AG04450 (cell line): Measurements from ENCODE around the gene RALGDS. TPM values are rescaled to one million over a fixed set of nuclear protein-coding genes. Genes with fewer than 3 reads are reported as not detected.

ENCODE experiments used
- CTCF ChIA-PET: fragments of 300-600, 350-600 bp; formaldehyde crosslinking; extraction: SDS; loops from one replicate; lab custom pipeline; 2022; ENCODE audit warnings: antibody characterized with exemption, inconsistent platforms; lab: Charles Lee
- POLR2A ChIA-PET: fragments of 350-600 bp; formaldehyde crosslinking; extraction: SDS; loops from one replicate; lab custom pipeline; 2021; ENCODE audit warnings: antibody characterized with exemption, inconsistent platforms; lab: Yijun Ruan, JAX
- DNase-seq: peaks from one replicate; pipeline ENCODE4 v3.0.0-alpha.2; 2011; ENCODE audit warnings: low read depth, low spot score
- H3K27ac ChIP-seq: one replicate; pipeline ENCODE4 v1.5.1; 2012; ENCODE audit warnings: low read depth, low read length, control low read depth
- H3K27me3 ChIP-seq: one replicate; pipeline ENCODE4 v1.6.0; 2012; ENCODE audit warnings: low read length; ENCODE audit not compliant: control insufficient read depth, insufficient read depth
- H3K4me3 ChIP-seq: 2 replicates; pipeline ENCODE4 v1.5.1; 2011; ENCODE audit warnings: mild to moderate bottlenecking, low read depth, low read length, control low read depth
- H3K9me3 ChIP-seq: 2 replicates; pipeline ENCODE4 v1.5.1; 2012; ENCODE audit warnings: low read length; ENCODE audit not compliant: control insufficient read depth, insufficient read depth
- CTCF ChIP-seq: IDR thresholded peaks from 2 replicates; pipeline ENCODE4 v1.5.1; 2011; ENCODE audit warnings: low read depth, low read length, control low read depth, inconsistent platforms
- polyA plus RNA-seq: library from polyadenylated mRNA; depleted of rRNA; stranded (reverse); fragments of >200 nt; gene quantifications from 2 replicates; pipeline ENCODE4 v1.2.3, GENCODE V29; 2011

The RALGDS gene
- polyA plus RNA-seq, 1 experiment = 19.1 TPM

- H3K27me3 ChIP-seq = no peaks in the 10 kb centered on the region
- peaks cover 11% of the 10 kb centered on the region for H3K9me3 ChIP-seq
- CTCF ChIA-PET = interaction anchor here (0.9 to 15.9 kb wide), 4 partner anchors 13 to 78 kb away, joined by 3 to 264 read pairs (median 10); no protein-coding TSS in a partner anchor
- no peak overlapping the region for H3K4me3 ChIP-seq
- no peak for TF ChIP-seq CTCF
- H3K27ac ChIP-seq = no peak overlapping the region
- POLR2A ChIA-PET = no interaction called here
- DNase-seq = no peak
These were observed 20.3 kb downstream of the RALGDS start for GRCh38 chr9:133100506-133101355.

- no peak for TF ChIP-seq CTCF
- ChIA-PET CTCF (interaction anchor here (1.4 to 15.9 kb wide), 2 partner anchors 46 to 78 kb away, joined by 5 to 264 read pairs; no protein-coding TSS in a partner anchor), POLR2A (no interaction called here)
- H3K9me3 ChIP-seq = peaks cover 14% of the 10 kb centered on the region
- H3K27ac ChIP-seq = no peak overlapping the region
- DNase-seq = no peak
- no peak overlapping the region for H3K4me3 ChIP-seq
- no peaks in the 10 kb centered on the region for H3K27me3 ChIP-seq
These were observed 21.1 kb downstream of the RALGDS start for GRCh38 chr9:133099726-133100505.

- Histone ChIP-seq H3K27ac (no peak overlapping the region), H3K9me3 (peaks cover 14% of the 10 kb centered on the region), H3K27me3 (no peaks in the 10 kb centered on the region), H3K4me3 (no peak overlapping the region)
- no peak for TF ChIP-seq CTCF
- CTCF ChIA-PET = interaction anchor here (15.9 kb wide), 1 partner anchor 47 kb away, joined by 264 read pairs; no protein-coding TSS in a partner anchor
- POLR2A ChIA-PET = no interaction called here
- DNase-seq = no peak
These were observed 22.2 kb downstream of the RALGDS start for GRCh38 chr9:133098871-133099270.

- POLR2A ChIA-PET = no interaction called here
- TF ChIP-seq CTCF = no peak
- H3K4me3 ChIP-seq = no peak overlapping the region
- H3K9me3 ChIP-seq = peaks cover 14% of the 10 kb centered on the region
- H3K27me3 ChIP-seq = no peaks in the 10 kb centered on the region
- H3K27ac ChIP-seq = no peak overlapping the region
- DNase-seq = no peak
- CTCF ChIA-PET = interaction anchor here (15.9 kb wide), 1 partner anchor 48 kb away, joined by 264 read pairs; no protein-coding TSS in a partner anchor
These were observed 22.8 kb downstream of the RALGDS start for GRCh38 chr9:133098104-133098754.
